PC-9 (cell line): ENCODE measurements around the gene SLC22A23. TPM values are rescaled to one million over a fixed set of nuclear protein-coding genes. Genes with fewer than 3 reads are reported as not detected.

Source experiments
- BruUV-seq: library from RNA; stranded (reverse); fragments of 400-500 nt; replicated peaks from 2 replicates; lab custom pipeline; 2021; lab: Mats Ljungman, UMichigan
- CTCF ChIA-PET: fragments of 300-600 bp; sonication (Branson Sonifier 250); formaldehyde crosslinking; loops from one replicate; lab custom pipeline; 2022; ENCODE audit warnings: antibody characterized with exemption; lab: Charles Lee
- POLR2A ChIA-PET: fragments of 300-600 bp; sonication (Branson Sonifier 250); formaldehyde crosslinking; loops from one replicate; lab custom pipeline; 2022; ENCODE audit warnings: antibody characterized with exemption; ENCODE audit not compliant: unreplicated experiment; lab: Charles Lee
- DNase-seq, 2 experiments: peaks; one replicate each; pipeline versions ENCODE4 v3.0.0 to v3.0.0-alpha.2; 2015 to 2022; ENCODE audit warnings: mixed read lengths in 1 of 2
- H2AFZ ChIP-seq: fragments of 200-600 bp; sonication (generic); 2 replicates; pipeline ENCODE4 v1.8.1; 2017; ENCODE audit warnings: antibody characterized with exemption
- H3F3A ChIP-seq: fragments of 200-600 bp; sonication (generic); 2 replicates; pipeline ENCODE4 v1.8.1; 2017; ENCODE audit warnings: antibody characterized with exemption, mild to moderate bottlenecking, low read depth; ENCODE audit not compliant: insufficient read depth
- H3K27ac ChIP-seq: fragments of 200-600 bp; sonication (generic); 2 replicates; pipeline ENCODE4 v1.6.1; 2016; ENCODE audit warnings: mixed run types
- H3K27me3 ChIP-seq: fragments of 200-600 bp; sonication (generic); 2 replicates; pipeline ENCODE4 v1.6.1; 2016; ENCODE audit warnings: low read depth, mixed run types; ENCODE audit not compliant: insufficient read depth
- H3K36me3 ChIP-seq: fragments of 200-600 bp; sonication (generic); 2 replicates; pipeline ENCODE4 v1.6.1; 2016; ENCODE audit warnings: low read depth, mixed run types
- H3K4me1 ChIP-seq: fragments of 200-600 bp; sonication (generic); replicated peaks from 2 replicates; pipeline ENCODE4 v1.6.1; 2016; ENCODE audit warnings: mixed run types; ENCODE audit not compliant: insufficient read depth
- H3K4me2 ChIP-seq: fragments of 200-600 bp; sonication (generic); 2 replicates; pipeline ENCODE4 v1.6.1; 2017; ENCODE audit warnings: mixed run types
- H3K4me3 ChIP-seq: fragments of 200-600 bp; sonication (generic); 2 replicates; pipeline ENCODE4 v1.6.1; 2016; ENCODE audit warnings: mixed run types
- H3K79me2 ChIP-seq: fragments of 200-600 bp; sonication (generic); 2 replicates; pipeline ENCODE4 v1.6.1; 2017; ENCODE audit warnings: low read depth, mixed run types
- H3K9me2 ChIP-seq: fragments of 200-600 bp; sonication (generic); 2 replicates; pipeline ENCODE4 v1.8.1; 2017; ENCODE audit warnings: mild to moderate bottlenecking; ENCODE audit not compliant: insufficient read depth
- H3K9me3 ChIP-seq: fragments of 200-600 bp; sonication (generic); 2 replicates; pipeline ENCODE4 v1.8.1; 2016; ENCODE audit warnings: low read depth; ENCODE audit not compliant: insufficient read depth
- H4K20me1 ChIP-seq: fragments of 200-600 bp; sonication (generic); 2 replicates; pipeline ENCODE4 v1.8.1; 2017; ENCODE audit not compliant: insufficient read depth
- CTCF ChIP-seq: fragments of 200-600 bp; sonication (generic); conservative IDR thresholded peaks from 2 replicates; pipeline ENCODE4 v1.6.1; 2017; ENCODE audit warnings: mixed run types, antibody characterized with exemption, mild to moderate bottlenecking, moderate library complexity
- EZH2 ChIP-seq: fragments of 200-600 bp; sonication (generic); IDR thresholded peaks from 2 replicates; pipeline ENCODE4 v1.8.0; 2017; ENCODE audit warnings: antibody characterized with exemption, low read depth
- intact Hi-C: fragments of 100-400 bp; cut with micrococcal nuclease; formaldehyde crosslinking; loops from one replicate; pipeline ENCODE4 v1.10.0; 2022; ENCODE audit not compliant: unreplicated experiment
- total RNA-seq: library from RNA; stranded (reverse); gene quantifications from 2 replicates; pipeline ENCODE4 v1.2.3, GENCODE V29; 2021

SLC22A23 gene
- total RNA-seq, 1 experiment from 2014 or later: 13.5 TPM

DNA sequence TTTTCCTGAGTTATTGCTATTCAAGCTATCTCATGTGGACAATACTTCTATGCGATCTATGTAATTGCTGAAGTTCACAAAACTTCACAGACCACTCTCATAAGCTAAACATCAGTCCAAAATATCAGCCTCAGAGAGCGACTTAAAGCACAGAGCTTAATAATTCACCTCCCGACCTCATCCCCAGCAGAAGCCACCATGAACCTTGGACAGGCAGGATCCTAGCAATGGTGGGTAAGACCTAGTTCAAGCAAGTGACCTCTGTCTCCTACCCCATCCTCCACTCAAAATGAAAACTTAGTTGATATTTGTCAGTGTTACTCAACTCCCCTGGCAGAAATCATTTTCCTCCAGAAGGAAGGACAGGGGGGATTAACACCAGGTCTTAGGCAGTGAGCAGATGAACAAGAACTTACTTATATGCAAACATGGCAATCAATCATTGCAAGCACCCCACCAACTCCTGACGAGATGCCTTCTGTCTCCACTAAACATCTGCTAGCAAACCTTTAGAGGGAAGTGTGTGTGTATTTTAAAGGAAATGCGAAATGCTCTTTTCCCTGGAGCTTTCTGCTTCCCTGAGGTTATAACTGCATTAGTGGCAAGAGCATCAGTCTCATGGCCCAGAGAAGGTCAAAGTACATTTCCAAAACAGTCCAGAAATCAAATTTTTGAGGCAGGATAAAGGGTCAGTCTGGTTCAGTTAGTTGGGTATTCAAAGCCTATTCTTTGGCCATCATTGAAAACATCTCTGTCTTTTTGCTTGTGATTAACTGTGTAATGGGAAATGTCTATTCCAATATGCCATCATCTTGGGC, 90.0 kb downstream of the SLC22A23 start:
- Histone ChIP-seq H3K79me2 (no peaks in the 10 kb centered on the region; the same call in 1 of the 2 replicates), H3K36me3 (no peaks in the 10 kb centered on the region), H3K9me2 (no peaks in the 10 kb centered on the region), H3K4me2 (no peak overlapping the region), H3K27ac (no peak overlapping the region), H4K20me1 (no peaks in the 10 kb centered on the region), H3K4me1 (peaks cover 23% of the 10 kb centered on the region), H3K9me3 (no peaks in the 10 kb centered on the region), H3K27me3 (no peaks in the 10 kb centered on the region), H2AFZ (no peak overlapping the region), H3F3A (peaks cover 6% of the 10 kb centered on the region; the same call in 1 of the 2 replicates), H3K4me3 (no peak overlapping the region)
- POLR2A ChIA-PET: interaction anchor here (0.6 kb wide), 1 partner anchor 161 kb away, joined by 6 read pairs; no protein-coding TSS in a partner anchor
- no peak for DNase-seq
- intact Hi-C loops: no loop called here
- BruUV-seq: no TSS peak
- TF ChIP-seq EZH2 (no peak), CTCF (no peak)
- CTCF ChIA-PET: no interaction called here

DNA sequence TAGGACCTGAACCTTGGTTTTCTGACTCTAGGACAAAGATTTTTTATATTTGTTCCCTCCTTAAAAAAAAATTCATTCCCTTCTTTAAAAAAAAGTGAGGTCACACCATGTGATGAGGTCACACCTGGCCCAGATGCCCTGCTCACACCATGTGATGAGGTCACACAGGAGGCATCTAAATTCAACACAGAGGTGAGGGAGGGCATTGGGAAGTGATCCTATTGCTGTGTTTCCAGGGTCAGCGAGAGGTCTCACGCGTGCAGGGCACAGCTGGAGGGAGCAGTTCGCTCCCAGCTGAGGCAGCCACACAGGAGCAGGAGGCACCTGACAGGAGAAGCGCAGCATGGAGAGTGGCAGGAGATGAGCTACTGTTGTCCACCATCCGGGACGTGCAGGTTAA, 92.5 kb downstream of the SLC22A23 start:
- Histone ChIP-seq H3K27ac (0 out of 2 replicates have a peak overlapping the region, but pooled peaks have one; percentile 71), H3K36me3 (no peaks in the 10 kb centered on the region), H4K20me1 (no peaks in the 10 kb centered on the region), H3K79me2 (no peaks in the 10 kb centered on the region; the same call in 1 of the 2 replicates), H2AFZ (no peak overlapping the region), H3F3A (peaks cover 6% of the 10 kb centered on the region; the same call in 1 of the 2 replicates), H3K9me3 (no peaks in the 10 kb centered on the region), H3K4me2 (peak overlapping the region; percentile 65; the same call in 1 of the 2 replicates), H3K4me3 (no peak overlapping the region), H3K27me3 (no peaks in the 10 kb centered on the region), H3K4me1 (peaks cover 31% of the 10 kb centered on the region), H3K9me2 (no peaks in the 10 kb centered on the region)
- POLR2A ChIA-PET: no interaction called here
- CTCF ChIA-PET: interaction anchor here (0.6 kb wide), 1 partner anchor 328 kb away, joined by 3 read pairs; no protein-coding TSS in a partner anchor
- no TSS peak for BruUV-seq
- DNase-seq: no peak
- no peak for TF ChIP-seq CTCF
- no peak for TF ChIP-seq EZH2
- intact Hi-C loops: no loop called here

GRCh38 chr6:3363296-3364025, 93.4 kb downstream of the SLC22A23 start:
- TF ChIP-seq CTCF (no peak), EZH2 (no peak)
- ChIA-PET CTCF (no interaction called here), POLR2A (no interaction called here)
- intact Hi-C loops: loop anchor here (1.0 to 2.0 kb wide), 2 partner anchors 15 to 27 kb away; no protein-coding TSS in a partner anchor
- H3K36me3 ChIP-seq: no peaks in the 10 kb centered on the region
- H4K20me1 ChIP-seq: no peaks in the 10 kb centered on the region
- peaks cover 6% of the 10 kb centered on the region; the same call in 1 of the 2 replicates for H3F3A ChIP-seq
- peak overlapping the region; percentile 65 for H3K4me2 ChIP-seq
- H3K9me3 ChIP-seq: no peaks in the 10 kb centered on the region
- peak overlapping the region; percentile 16; the same call in 1 of the 2 replicates for H3K4me3 ChIP-seq
- no peaks in the 10 kb centered on the region for H3K27me3 ChIP-seq
- no peaks in the 10 kb centered on the region; the same call in 1 of the 2 replicates for H3K79me2 ChIP-seq
- BruUV-seq: no TSS peak
- no peak overlapping the region for H2AFZ ChIP-seq
- H3K4me1 ChIP-seq: peaks cover 33% of the 10 kb centered on the region
- H3K27ac ChIP-seq: peak overlapping the region; percentile 71
- no peaks in the 10 kb centered on the region for H3K9me2 ChIP-seq
- peak; percentile 90 to 93 for DNase-seq
